Activated CD8-positive, alpha-beta T cell treated with anti-CD3 and anti-CD28 coated beads for 36 hours (primary cell): Measurements from ENCODE around the gene WDR54. TPM values are rescaled to one million over a fixed set of nuclear protein-coding genes. Genes with fewer than 3 reads are reported as not detected.

Source experiments
- ATAC-seq: fragments of 200-7000 bp; cut with Tn5 transposase; one replicate; pipeline ENCODE4 v1.10.0; 2021; ENCODE audit warnings: mild to moderate bottlenecking, moderate library complexity
- CTCF ChIA-PET: fragments of 350-600 bp; sonication (Branson Sonifier 250); formaldehyde crosslinking; loops from one replicate; lab custom pipeline; 2021; ENCODE audit warnings: antibody characterized with exemption; lab: Charles Lee
- POLR2A ChIA-PET: fragments of 350-600 bp; sonication (Branson Sonifier 250); formaldehyde crosslinking; loops from one replicate; lab custom pipeline; 2021; ENCODE audit warnings: antibody characterized with exemption; lab: Charles Lee
- DNase-seq: peaks from one replicate; pipeline ENCODE4 v3.0.0-alpha.2; 2020
- H3K27ac Mint-ChIP-seq: one replicate; pipeline ENCODE4 v1.8.0; 2021; ENCODE audit warnings: mild to moderate bottlenecking, mixed read lengths
- H3K27me3 Mint-ChIP-seq: one replicate; pipeline ENCODE4 v1.8.0; 2021; ENCODE audit warnings: mixed read lengths
- H3K36me3 Mint-ChIP-seq: one replicate; pipeline ENCODE4 v1.8.0; 2021; ENCODE audit warnings: low read depth, mixed read lengths
- H3K4me1 Mint-ChIP-seq: one replicate; pipeline ENCODE4 v1.8.0; 2021; ENCODE audit warnings: low read depth, mixed read lengths
- H3K4me3 Mint-ChIP-seq: one replicate; pipeline ENCODE4 v1.8.0; 2021; ENCODE audit warnings: mild to moderate bottlenecking, moderate library complexity, mixed read lengths
- H3K9me3 Mint-ChIP-seq: one replicate; pipeline ENCODE4 v1.8.0; 2021; ENCODE audit warnings: mixed read lengths
- intact Hi-C: fragments of 100-400 bp; cut with micrococcal nuclease; formaldehyde crosslinking; loops from one replicate; pipeline ENCODE4 v1.10.0; 2022
- total RNA-seq, 2 experiments: library from RNA; stranded (reverse); gene quantifications; one replicate each; pipeline ENCODE4 v1.2.3, GENCODE V29; 2021
- TF ChIP-seq, protein P1 (sequence below): fragments of 200-600 bp; IDR thresholded peaks from one replicate; pipeline ENCODE4 v1.8.0; 2022; ENCODE audit warnings: antibody characterized with exemption, mild to moderate bottlenecking

The WDR54 gene
- total RNA-seq, 2 experiments from 2014 or later, result 129 to 132 TPM

DNA sequence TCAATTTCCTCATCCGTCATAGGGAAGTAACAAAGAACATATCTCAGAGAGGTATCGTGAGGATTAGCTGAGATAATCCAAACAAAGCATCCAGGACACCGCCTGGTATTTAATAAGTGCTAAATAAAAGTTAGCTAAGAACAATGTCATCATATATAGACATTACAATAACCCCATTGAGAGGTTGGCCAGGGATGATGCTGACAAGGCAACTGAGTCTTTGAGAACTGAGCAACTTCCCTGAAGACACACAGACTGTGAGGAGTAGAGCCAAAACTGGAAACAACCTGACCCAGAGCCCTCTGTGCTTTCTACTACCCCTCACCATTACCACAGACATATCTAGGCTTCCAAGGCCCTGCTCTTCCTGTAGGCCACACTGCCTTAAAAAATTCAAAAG, 39.8 kb upstream of the WDR54 start:
- H3K27me3 Mint-ChIP-seq, result no peaks in the 10 kb centered on the region
- intact Hi-C loops, result no loop called here
- peaks cover 1% of the 10 kb centered on the region for H3K36me3 Mint-ChIP-seq
- no peaks in the 10 kb centered on the region for H3K9me3 Mint-ChIP-seq
- no peak overlapping the region for H3K27ac Mint-ChIP-seq
- CTCF ChIA-PET, result interaction anchor here (0.7 to 2.2 kb wide), 6 partner anchors 9 to 133 kb away, joined by 3 to 17 read pairs (median 4); no protein-coding TSS in a partner anchor
- H3K4me3 Mint-ChIP-seq, result no peak overlapping the region
- peaks cover 29% of the 10 kb centered on the region for H3K4me1 Mint-ChIP-seq
- TF ChIP-seq, protein P1, sequence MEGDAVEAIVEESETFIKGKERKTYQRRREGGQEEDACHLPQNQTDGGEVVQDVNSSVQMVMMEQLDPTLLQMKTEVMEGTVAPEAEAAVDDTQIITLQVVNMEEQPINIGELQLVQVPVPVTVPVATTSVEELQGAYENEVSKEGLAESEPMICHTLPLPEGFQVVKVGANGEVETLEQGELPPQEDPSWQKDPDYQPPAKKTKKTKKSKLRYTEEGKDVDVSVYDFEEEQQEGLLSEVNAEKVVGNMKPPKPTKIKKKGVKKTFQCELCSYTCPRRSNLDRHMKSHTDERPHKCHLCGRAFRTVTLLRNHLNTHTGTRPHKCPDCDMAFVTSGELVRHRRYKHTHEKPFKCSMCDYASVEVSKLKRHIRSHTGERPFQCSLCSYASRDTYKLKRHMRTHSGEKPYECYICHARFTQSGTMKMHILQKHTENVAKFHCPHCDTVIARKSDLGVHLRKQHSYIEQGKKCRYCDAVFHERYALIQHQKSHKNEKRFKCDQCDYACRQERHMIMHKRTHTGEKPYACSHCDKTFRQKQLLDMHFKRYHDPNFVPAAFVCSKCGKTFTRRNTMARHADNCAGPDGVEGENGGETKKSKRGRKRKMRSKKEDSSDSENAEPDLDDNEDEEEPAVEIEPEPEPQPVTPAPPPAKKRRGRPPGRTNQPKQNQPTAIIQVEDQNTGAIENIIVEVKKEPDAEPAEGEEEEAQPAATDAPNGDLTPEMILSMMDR, result no peak
- DNase-seq, result no peak
- ATAC-seq, result no peak
- POLR2A ChIA-PET, result interaction anchor here (0.7 to 0.9 kb wide), 2 partner anchors 9 to 10 kb away, joined by 3 read pairs; no protein-coding TSS in a partner anchor

- TF ChIP-seq, protein P1, result no peak
- Mint-ChIP-seq H3K9me3 (no peaks in the 10 kb centered on the region), H3K36me3 (no peaks in the 10 kb centered on the region), H3K4me3 (no peak overlapping the region), H3K27ac (no peak overlapping the region), H3K4me1 (peaks cover 29% of the 10 kb centered on the region), H3K27me3 (no peaks in the 10 kb centered on the region)
- ChIA-PET CTCF (interaction anchor here (2.2 kb wide), 1 partner anchor 8 kb away, joined by 17 read pairs; no protein-coding TSS in a partner anchor), POLR2A (no interaction called here)
- intact Hi-C loops, result no loop called here
- no peak for DNase-seq
- no peak for ATAC-seq
These were observed 38.3 kb upstream of the WDR54 start for GRCh38 chr2:74383254-74383653.

DNA sequence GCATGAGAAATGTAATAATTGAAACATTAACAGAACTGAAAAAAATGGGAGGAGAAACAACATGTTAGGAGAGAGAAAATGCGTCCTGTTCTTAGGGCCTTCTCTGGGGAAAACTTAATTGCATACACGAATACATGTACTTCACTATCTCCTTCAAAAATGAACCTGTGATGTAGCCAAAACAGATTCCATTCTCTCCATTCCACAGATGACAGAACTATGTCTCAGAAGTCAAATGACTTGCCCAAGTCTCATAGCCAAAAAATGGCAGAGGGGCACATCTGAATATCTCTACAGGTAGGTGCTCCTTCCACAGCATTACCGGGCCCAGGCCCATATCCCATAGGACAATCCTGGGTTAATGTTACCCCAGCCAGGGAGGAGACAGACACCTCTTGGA, 37.5 kb upstream of the WDR54 start:
- H3K27ac Mint-ChIP-seq, result no peak overlapping the region

DNA sequence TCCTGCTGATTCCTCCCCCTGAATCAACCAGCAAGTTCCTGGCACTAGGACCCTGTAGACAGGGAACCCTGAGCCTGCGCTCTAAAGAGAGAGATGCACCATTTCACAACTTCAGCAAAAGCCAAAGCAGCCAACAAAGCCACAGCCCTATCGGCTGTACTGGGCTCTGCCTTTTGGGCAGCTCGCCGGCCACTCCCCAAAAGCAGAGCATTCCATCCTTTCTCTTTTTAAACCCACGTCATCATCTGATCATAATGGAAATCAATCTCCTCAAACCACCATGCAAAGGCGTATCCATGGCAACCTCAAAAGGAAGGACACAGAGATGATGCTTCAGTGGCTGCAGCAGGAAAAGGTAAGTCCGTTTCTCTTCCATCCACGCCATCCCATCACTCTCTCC, 36.1 kb upstream of the WDR54 start:
- peaks cover 18% of the 10 kb centered on the region for H3K4me1 Mint-ChIP-seq
- DNase-seq (no peak), ATAC-seq (no peak)
- POLR2A ChIA-PET, result interaction anchor here (0.6 to 0.8 kb wide), 2 partner anchors 73 to 160 kb away, joined by 3 read pairs; partner anchors contain the start of gene WBP1
- no peaks in the 10 kb centered on the region for H3K9me3 Mint-ChIP-seq
- TF ChIP-seq, protein P1, result no peak
- CTCF ChIA-PET, result interaction anchor here (0.9 to 1.6 kb wide), 3 partner anchors 16 to 136 kb away, joined by 3 to 7 read pairs (median 3); no protein-coding TSS in a partner anchor
- no peaks in the 10 kb centered on the region for H3K27me3 Mint-ChIP-seq
- H3K27ac Mint-ChIP-seq, result no peak overlapping the region
- H3K36me3 Mint-ChIP-seq, result no peaks in the 10 kb centered on the region
- intact Hi-C loops, result no loop called here
- no peak overlapping the region for H3K4me3 Mint-ChIP-seq

More for the DNA sequence above, 37.5 kb upstream of the WDR54 start:
- Mint-ChIP-seq H3K9me3 (no peaks in the 10 kb centered on the region), H3K36me3 (no peaks in the 10 kb centered on the region), H3K4me1 (peaks cover 24% of the 10 kb centered on the region), H3K27me3 (no peaks in the 10 kb centered on the region), H3K4me3 (no peak overlapping the region)
- DNase-seq (no peak), ATAC-seq (no peak)
- TF ChIP-seq, protein P1, result no peak
- intact Hi-C loops, result no loop called here
- ChIA-PET POLR2A (no interaction called here), CTCF (no interaction called here)

GRCh38 chr2:74387346-74387745, 34.2 kb upstream of the WDR54 start:
- POLR2A ChIA-PET, result no interaction called here
- CTCF ChIA-PET, result interaction anchor here (1.1 to 2.2 kb wide), 2 partner anchors 12 to 52 kb away, joined by 3 to 8 read pairs; no protein-coding TSS in a partner anchor
- DNase-seq, result no peak
- TF ChIP-seq, protein P1, result no peak
- Mint-ChIP-seq H3K9me3 (no peaks in the 10 kb centered on the region), H3K4me3 (no peak overlapping the region), H3K4me1 (peaks cover 5% of the 10 kb centered on the region), H3K27ac (no peak overlapping the region), H3K27me3 (no peaks in the 10 kb centered on the region), H3K36me3 (no peaks in the 10 kb centered on the region)
- no peak for ATAC-seq
- intact Hi-C loops, result no loop called here
